ENCODE measurements around the gene SCCPDH.
"Not testable (repeated sequence)": the region's sequence is repeated elsewhere in the genome, so short reads cannot be mapped to it uniquely, and the experiment has no call there.

DNA sequence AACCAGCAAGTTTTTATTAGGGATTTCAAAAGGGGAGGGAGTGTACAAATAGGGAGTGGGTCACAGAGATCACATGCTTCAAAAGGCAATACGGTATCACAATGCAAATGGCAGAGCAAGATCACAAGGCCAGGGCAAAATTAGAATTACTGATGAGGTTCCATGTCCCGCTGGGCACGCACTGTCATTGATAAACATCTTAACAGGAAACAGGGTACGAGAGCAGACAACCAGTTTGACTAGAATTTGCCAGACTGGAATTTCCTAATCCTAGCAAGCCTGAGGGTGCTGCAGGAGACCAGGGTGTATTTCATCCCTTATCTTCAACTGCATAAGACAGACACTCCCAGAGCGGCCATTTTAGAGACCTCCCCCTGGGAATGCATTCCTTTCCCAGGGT, 4.8 kb downstream of the SCCPDH start:
- TF ChIP-seq, protein P1, sequence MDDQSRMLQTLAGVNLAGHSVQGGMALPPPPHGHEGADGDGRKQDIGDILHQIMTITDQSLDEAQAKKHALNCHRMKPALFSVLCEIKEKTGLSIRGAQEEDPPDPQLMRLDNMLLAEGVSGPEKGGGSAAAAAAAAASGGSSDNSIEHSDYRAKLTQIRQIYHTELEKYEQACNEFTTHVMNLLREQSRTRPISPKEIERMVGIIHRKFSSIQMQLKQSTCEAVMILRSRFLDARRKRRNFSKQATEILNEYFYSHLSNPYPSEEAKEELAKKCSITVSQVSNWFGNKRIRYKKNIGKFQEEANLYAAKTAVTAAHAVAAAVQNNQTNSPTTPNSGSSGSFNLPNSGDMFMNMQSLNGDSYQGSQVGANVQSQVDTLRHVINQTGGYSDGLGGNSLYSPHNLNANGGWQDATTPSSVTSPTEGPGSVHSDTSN (IDR thresholded peaks at IDR 0.05) = not testable (repeated sequence)
- TF ChIP-seq RAD21 (IDR thresholded peaks at IDR 0.05; ENCODE audit: low read length); RCOR1 (IDR thresholded peaks at IDR 0.05; ENCODE audit: low read length); MXI1 (IDR thresholded peaks at IDR 0.05; ENCODE audit: low read depth, low read length); TAF1 (IDR thresholded peaks at IDR 0.05; ENCODE audit: borderline replicate concordance, low read depth, low read length); RFX5 (IDR thresholded peaks at IDR 0.05; ENCODE audit: low read length); POLR2AphosphoS5 (IDR thresholded peaks at IDR 0.05; ENCODE audit: low read depth, low read length); CHD2 (IDR thresholded peaks at IDR 0.05; ENCODE audit: low read length, partially characterized antibody); TCF12 (IDR thresholded peaks at IDR 0.05); YY1 (IDR thresholded peaks at IDR 0.05; ENCODE audit: low read depth): not testable (repeated sequence)
- TF ChIP-seq, protein P2, sequence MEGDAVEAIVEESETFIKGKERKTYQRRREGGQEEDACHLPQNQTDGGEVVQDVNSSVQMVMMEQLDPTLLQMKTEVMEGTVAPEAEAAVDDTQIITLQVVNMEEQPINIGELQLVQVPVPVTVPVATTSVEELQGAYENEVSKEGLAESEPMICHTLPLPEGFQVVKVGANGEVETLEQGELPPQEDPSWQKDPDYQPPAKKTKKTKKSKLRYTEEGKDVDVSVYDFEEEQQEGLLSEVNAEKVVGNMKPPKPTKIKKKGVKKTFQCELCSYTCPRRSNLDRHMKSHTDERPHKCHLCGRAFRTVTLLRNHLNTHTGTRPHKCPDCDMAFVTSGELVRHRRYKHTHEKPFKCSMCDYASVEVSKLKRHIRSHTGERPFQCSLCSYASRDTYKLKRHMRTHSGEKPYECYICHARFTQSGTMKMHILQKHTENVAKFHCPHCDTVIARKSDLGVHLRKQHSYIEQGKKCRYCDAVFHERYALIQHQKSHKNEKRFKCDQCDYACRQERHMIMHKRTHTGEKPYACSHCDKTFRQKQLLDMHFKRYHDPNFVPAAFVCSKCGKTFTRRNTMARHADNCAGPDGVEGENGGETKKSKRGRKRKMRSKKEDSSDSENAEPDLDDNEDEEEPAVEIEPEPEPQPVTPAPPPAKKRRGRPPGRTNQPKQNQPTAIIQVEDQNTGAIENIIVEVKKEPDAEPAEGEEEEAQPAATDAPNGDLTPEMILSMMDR (IDR thresholded peaks at IDR 0.05) = not testable (repeated sequence)
- TF ChIP-seq, protein P3, sequence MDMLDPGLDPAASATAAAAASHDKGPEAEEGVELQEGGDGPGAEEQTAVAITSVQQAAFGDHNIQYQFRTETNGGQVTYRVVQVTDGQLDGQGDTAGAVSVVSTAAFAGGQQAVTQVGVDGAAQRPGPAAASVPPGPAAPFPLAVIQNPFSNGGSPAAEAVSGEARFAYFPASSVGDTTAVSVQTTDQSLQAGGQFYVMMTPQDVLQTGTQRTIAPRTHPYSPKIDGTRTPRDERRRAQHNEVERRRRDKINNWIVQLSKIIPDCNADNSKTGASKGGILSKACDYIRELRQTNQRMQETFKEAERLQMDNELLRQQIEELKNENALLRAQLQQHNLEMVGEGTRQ (IDR thresholded peaks at IDR 0.05; ENCODE audit: borderline replicate concordance, low read depth, low read length) = not testable (repeated sequence)
- TF ChIP-seq, protein P4, sequence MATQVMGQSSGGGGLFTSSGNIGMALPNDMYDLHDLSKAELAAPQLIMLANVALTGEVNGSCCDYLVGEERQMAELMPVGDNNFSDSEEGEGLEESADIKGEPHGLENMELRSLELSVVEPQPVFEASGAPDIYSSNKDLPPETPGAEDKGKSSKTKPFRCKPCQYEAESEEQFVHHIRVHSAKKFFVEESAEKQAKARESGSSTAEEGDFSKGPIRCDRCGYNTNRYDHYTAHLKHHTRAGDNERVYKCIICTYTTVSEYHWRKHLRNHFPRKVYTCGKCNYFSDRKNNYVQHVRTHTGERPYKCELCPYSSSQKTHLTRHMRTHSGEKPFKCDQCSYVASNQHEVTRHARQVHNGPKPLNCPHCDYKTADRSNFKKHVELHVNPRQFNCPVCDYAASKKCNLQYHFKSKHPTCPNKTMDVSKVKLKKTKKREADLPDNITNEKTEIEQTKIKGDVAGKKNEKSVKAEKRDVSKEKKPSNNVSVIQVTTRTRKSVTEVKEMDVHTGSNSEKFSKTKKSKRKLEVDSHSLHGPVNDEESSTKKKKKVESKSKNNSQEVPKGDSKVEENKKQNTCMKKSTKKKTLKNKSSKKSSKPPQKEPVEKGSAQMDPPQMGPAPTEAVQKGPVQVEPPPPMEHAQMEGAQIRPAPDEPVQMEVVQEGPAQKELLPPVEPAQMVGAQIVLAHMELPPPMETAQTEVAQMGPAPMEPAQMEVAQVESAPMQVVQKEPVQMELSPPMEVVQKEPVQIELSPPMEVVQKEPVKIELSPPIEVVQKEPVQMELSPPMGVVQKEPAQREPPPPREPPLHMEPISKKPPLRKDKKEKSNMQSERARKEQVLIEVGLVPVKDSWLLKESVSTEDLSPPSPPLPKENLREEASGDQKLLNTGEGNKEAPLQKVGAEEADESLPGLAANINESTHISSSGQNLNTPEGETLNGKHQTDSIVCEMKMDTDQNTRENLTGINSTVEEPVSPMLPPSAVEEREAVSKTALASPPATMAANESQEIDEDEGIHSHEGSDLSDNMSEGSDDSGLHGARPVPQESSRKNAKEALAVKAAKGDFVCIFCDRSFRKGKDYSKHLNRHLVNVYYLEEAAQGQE (IDR thresholded peaks at IDR 0.05; ENCODE audit: low read depth, low read length) = not testable (repeated sequence)
